Activated CD4-positive, alpha-beta T cell treated with anti-CD3 and anti-CD28 coated beads, Interleukin-2, amount 10 ng/mL, durations not matched to agents 7 days and 5 days (primary cell): ENCODE data around the gene DTX2. TPM values are rescaled to one million over a fixed set of nuclear protein-coding genes. Genes with fewer than 3 reads are reported as not detected.
"Not testable (repeated sequence)": the region's sequence is repeated elsewhere in the genome, so short reads cannot be mapped to it uniquely, and the experiment has no call there.

ENCODE experiments used
- CTCF ChIA-PET: fragments of 350-600 bp; sonication (Branson Sonifier 250); formaldehyde crosslinking; loops from one replicate; lab custom pipeline; 2021; ENCODE audit warnings: antibody characterized with exemption; lab: Charles Lee
- POLR2A ChIA-PET: fragments of 350-600 bp; sonication (Branson Sonifier 250); formaldehyde crosslinking; loops from one replicate; lab custom pipeline; 2021; ENCODE audit warnings: antibody characterized with exemption; lab: Charles Lee
- DNase-seq: peaks from one replicate; pipeline ENCODE4 v3.0.0-alpha.2; 2020
- H3K27ac Mint-ChIP-seq: one replicate; pipeline ENCODE4 v1.8.0; 2021; ENCODE audit warnings: mild to moderate bottlenecking, moderate library complexity, mixed read lengths
- H3K27me3 Mint-ChIP-seq: one replicate; pipeline ENCODE4 v1.8.0; 2021; ENCODE audit warnings: mixed read lengths
- H3K36me3 Mint-ChIP-seq: one replicate; pipeline ENCODE4 v1.8.0; 2021; ENCODE audit warnings: low read depth, mixed read lengths
- H3K4me1 Mint-ChIP-seq: one replicate; pipeline ENCODE4 v1.8.0; 2021; ENCODE audit warnings: mixed read lengths
- H3K4me3 Mint-ChIP-seq: one replicate; pipeline ENCODE4 v1.8.0; 2021; ENCODE audit warnings: mild to moderate bottlenecking, moderate library complexity, mixed read lengths
- H3K9me3 Mint-ChIP-seq: one replicate; pipeline ENCODE4 v1.8.0; 2021; ENCODE audit warnings: mixed read lengths
- total RNA-seq, 2 experiments: library from RNA; stranded (reverse); gene quantifications; one replicate each; pipeline ENCODE4 v1.2.3, GENCODE V29; 2021

Gene DTX2
- total RNA-seq, 2 experiments from 2014 or later = 31.5 to 35.8 TPM

GRCh38 chr7:76484456-76484855 lies 22.9 kb downstream of the DTX2 start:
- POLR2A ChIA-PET, H3K4me3 Mint-ChIP-seq, H3K9me3 Mint-ChIP-seq, H3K4me1 Mint-ChIP-seq, CTCF ChIA-PET, H3K27me3 Mint-ChIP-seq, DNase-seq, H3K27ac Mint-ChIP-seq: not testable (repeated sequence)
- peaks cover 12% of the 10 kb centered on the region for H3K36me3 Mint-ChIP-seq

GRCh38 chr7:76485822-76486610 lies 24.5 kb downstream of the DTX2 start:
- CTCF ChIA-PET, H3K27me3 Mint-ChIP-seq, H3K27ac Mint-ChIP-seq, H3K9me3 Mint-ChIP-seq, H3K4me3 Mint-ChIP-seq, POLR2A ChIA-PET, DNase-seq, H3K4me1 Mint-ChIP-seq: not testable (repeated sequence)
- peaks cover 12% of the 10 kb centered on the region for H3K36me3 Mint-ChIP-seq

GRCh38 chr7:76486618-76487017 lies 25.1 kb downstream of the DTX2 start:
- POLR2A ChIA-PET = not testable (repeated sequence)
- DNase-seq = peak; percentile 49
- peak overlapping the region; percentile 17 for H3K4me3 Mint-ChIP-seq

GRCh38 chr7:76487969-76488368 lies 26.5 kb downstream of the DTX2 start:
- H3K4me1 Mint-ChIP-seq, CTCF ChIA-PET, H3K9me3 Mint-ChIP-seq, POLR2A ChIA-PET, H3K27me3 Mint-ChIP-seq, H3K36me3 Mint-ChIP-seq, DNase-seq, H3K4me3 Mint-ChIP-seq, H3K27ac Mint-ChIP-seq: not testable (repeated sequence)

More at GRCh38 chr7:76486618-76487017, 25.1 kb downstream of the DTX2 start:
- CTCF ChIA-PET, H3K4me1 Mint-ChIP-seq, H3K27me3 Mint-ChIP-seq, H3K9me3 Mint-ChIP-seq: not testable (repeated sequence)
- Mint-ChIP-seq H3K36me3 (peaks cover 12% of the 10 kb centered on the region), H3K27ac (peak overlapping the region; percentile 84)

GRCh38 chr7:76492139-76492538 lies 30.6 kb downstream of the DTX2 start:
- H3K4me3 Mint-ChIP-seq, H3K9me3 Mint-ChIP-seq, H3K27ac Mint-ChIP-seq, CTCF ChIA-PET, H3K36me3 Mint-ChIP-seq, DNase-seq, H3K4me1 Mint-ChIP-seq, POLR2A ChIA-PET, H3K27me3 Mint-ChIP-seq: not testable (repeated sequence)

GRCh38 chr7:76495717-76496116 lies 34.2 kb downstream of the DTX2 start:
- POLR2A ChIA-PET, H3K27me3 Mint-ChIP-seq, CTCF ChIA-PET, H3K27ac Mint-ChIP-seq, H3K4me1 Mint-ChIP-seq, DNase-seq, H3K4me3 Mint-ChIP-seq, H3K9me3 Mint-ChIP-seq, H3K36me3 Mint-ChIP-seq: not testable (repeated sequence)

GRCh38 chr7:76497918-76498582 lies 36.5 kb downstream of the DTX2 start:
- H3K4me3 Mint-ChIP-seq, DNase-seq, POLR2A ChIA-PET, H3K27me3 Mint-ChIP-seq, H3K4me1 Mint-ChIP-seq, H3K9me3 Mint-ChIP-seq, H3K27ac Mint-ChIP-seq, H3K36me3 Mint-ChIP-seq, CTCF ChIA-PET: not testable (repeated sequence)

GRCh38 chr7:76498583-76499200 lies 37.2 kb downstream of the DTX2 start:
- DNase-seq, H3K9me3 Mint-ChIP-seq, H3K4me3 Mint-ChIP-seq, H3K27ac Mint-ChIP-seq, H3K4me1 Mint-ChIP-seq, H3K27me3 Mint-ChIP-seq, CTCF ChIA-PET, H3K36me3 Mint-ChIP-seq, POLR2A ChIA-PET: not testable (repeated sequence)

GRCh38 chr7:76499201-76499923 lies 37.9 kb downstream of the DTX2 start:
- H3K4me3 Mint-ChIP-seq, H3K9me3 Mint-ChIP-seq, CTCF ChIA-PET, H3K36me3 Mint-ChIP-seq, H3K27me3 Mint-ChIP-seq, H3K4me1 Mint-ChIP-seq, DNase-seq, POLR2A ChIA-PET, H3K27ac Mint-ChIP-seq: not testable (repeated sequence)

GRCh38 chr7:76499924-76500241 lies 38.4 kb downstream of the DTX2 start:
- H3K27ac Mint-ChIP-seq, H3K4me3 Mint-ChIP-seq, H3K4me1 Mint-ChIP-seq, POLR2A ChIA-PET, DNase-seq, H3K36me3 Mint-ChIP-seq, H3K9me3 Mint-ChIP-seq, H3K27me3 Mint-ChIP-seq, CTCF ChIA-PET: not testable (repeated sequence)

- H3K4me1 Mint-ChIP-seq, H3K4me3 Mint-ChIP-seq, H3K36me3 Mint-ChIP-seq, DNase-seq, H3K27me3 Mint-ChIP-seq, POLR2A ChIA-PET, CTCF ChIA-PET, H3K9me3 Mint-ChIP-seq, H3K27ac Mint-ChIP-seq: not testable (repeated sequence)
Observed at GRCh38 chr7:76502224-76502623, 40.7 kb downstream of the DTX2 start.

- H3K36me3 Mint-ChIP-seq, CTCF ChIA-PET, H3K27ac Mint-ChIP-seq, POLR2A ChIA-PET, H3K4me1 Mint-ChIP-seq, DNase-seq, H3K9me3 Mint-ChIP-seq, H3K27me3 Mint-ChIP-seq, H3K4me3 Mint-ChIP-seq: not testable (repeated sequence)
Observed at GRCh38 chr7:76502836-76503235, 41.3 kb downstream of the DTX2 start.

- H3K9me3 Mint-ChIP-seq, H3K27me3 Mint-ChIP-seq, CTCF ChIA-PET, POLR2A ChIA-PET, H3K27ac Mint-ChIP-seq, H3K4me3 Mint-ChIP-seq, H3K36me3 Mint-ChIP-seq, H3K4me1 Mint-ChIP-seq, DNase-seq: not testable (repeated sequence)
Observed at GRCh38 chr7:76503244-76503643, 41.7 kb downstream of the DTX2 start.
